Measurements from ENCODE around the gene FAM151B. TPM values are rescaled to one million over a fixed set of nuclear protein-coding genes. Genes with fewer than 3 reads are reported as not detected.

The FAM151B gene
- total and polyA plus RNA-seq, 2 of the 13 experiments (the other 11 are each of a cell fraction or from before 2014, with no cell fraction given) = 0.61 to 1.0 TPM

DNA sequence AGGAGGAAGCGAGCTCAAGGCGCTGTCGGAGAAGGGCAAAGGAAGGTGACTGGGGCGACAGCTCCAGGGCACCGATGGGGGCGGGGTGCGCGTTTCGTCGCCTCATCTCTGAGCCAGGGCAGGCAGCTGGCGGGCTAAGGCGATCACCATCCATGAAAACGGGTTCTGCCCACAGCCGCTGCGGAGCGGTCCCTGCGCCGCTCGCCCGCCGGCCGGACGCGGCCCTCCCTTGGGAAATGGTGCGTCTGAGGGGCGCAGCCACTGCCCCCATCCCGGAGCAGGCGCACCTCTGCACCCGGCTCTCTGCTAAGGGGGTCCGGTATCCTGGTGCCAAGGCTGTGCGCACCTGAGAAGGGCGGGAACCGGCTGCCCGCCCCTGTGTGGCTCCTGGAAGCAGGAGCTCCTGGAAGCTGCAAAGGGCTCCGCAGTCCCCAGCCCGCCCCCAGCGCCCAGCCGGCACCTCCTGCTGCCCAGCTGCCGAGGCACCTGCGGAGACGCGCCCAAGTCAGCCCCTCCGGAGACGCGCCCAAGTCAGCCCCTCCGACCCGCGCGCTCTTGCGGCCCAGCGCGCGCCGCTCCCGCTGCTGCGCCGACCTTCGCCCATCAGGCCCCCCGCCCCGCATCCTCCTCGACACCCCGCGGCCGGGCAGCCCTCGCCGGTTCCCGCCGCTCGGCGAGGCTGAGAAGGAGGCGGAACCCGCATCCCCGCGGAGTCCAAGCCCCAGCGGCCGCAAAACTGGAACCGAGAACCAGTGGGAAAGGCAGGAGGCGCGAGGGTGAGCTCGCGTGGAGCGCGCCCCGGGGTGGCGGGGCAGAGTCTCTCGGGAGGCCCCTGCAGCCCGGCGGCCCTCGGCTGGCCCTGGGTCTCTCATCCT is 81.4 kb downstream of the FAM151B start:
- no TSS peak for BruUV-seq (replicated peaks)
- peak; percentile 53 for ATAC-seq

More for the DNA sequence above, 81.4 kb downstream of the FAM151B start:
- H4K20me1 ChIP-seq (ENCODE audit: insufficient read depth, low read length) = no peaks in the 10 kb centered on the region
- H3K4me1 ChIP-seq (ENCODE audit: insufficient read depth, low read length) = peaks cover 10% of the 10 kb centered on the region; the same call in 1 of the 2 replicates
- in situ Hi-C loops (cut with HindIII; ENCODE audit: extremely low pct_ligation_motif_present, low pct_unique_long_range_greater_than_20kb) (no loop called here), intact Hi-C loops (cut with micrococcal nuclease; ENCODE audit: unreplicated experiment) (no loop called here)
- H3K79me2 ChIP-seq (ENCODE audit: insufficient read depth, low read length) = no peaks in the 10 kb centered on the region
- DNase-seq (ENCODE audit: low spot score) = no peak
- no peak overlapping the region for H3K9ac ChIP-seq (ENCODE audit: insufficient read depth, low read depth, low read length)
- H3K27me3 ChIP-seq (ENCODE audit: control insufficient read depth in 1 of 2, insufficient read depth in 2 of 2, low read length in 2 of 2) = peaks cover 21 to 53% of the 10 kb centered on the region in 2 experiments
- ChIA-PET POLR2A (no interaction called here), CTCF (ENCODE audit: low intra/inter-chr PET ratio, low total read pairs) (no interaction called here)
- H3K4me2 ChIP-seq (ENCODE audit: low read depth, low read length) = peak overlapping the region; percentile 69
- H3K36me3 ChIP-seq (replicated peaks in 1 of 2; ENCODE audit: control insufficient read depth in 1 of 2, insufficient read depth in 2 of 2, low read length in 2 of 2) = no peaks in the 10 kb centered on the region
- 28% methylated on average over 19 of the region's 89 CpGs for WGBS (ENCODE audit: low lambda C conversion rate)
- H3K9me3 ChIP-seq (ENCODE audit: low read length) = no peaks in the 10 kb centered on the region
- H2AFZ ChIP-seq (ENCODE audit: low read length) = no peak overlapping the region
- no peak overlapping the region for H3K27ac ChIP-seq (ENCODE audit: extremely low read length, insufficient read depth, low read length)
- peak overlapping the region; percentile 38 to 72 (median 58) for H3K4me3 ChIP-seq (replicated peaks in 1 of 3; ENCODE audit: insufficient read depth in 1 of 3, low read depth in 2 of 3, low read length in 3 of 3)
- no peak for FAIRE-seq
- TF ChIP-seq ARNT2 (CRISPR knock-in tag; IDR thresholded peaks at IDR 0.05; ENCODE audit: low read depth) = 0 out of 2 replicates have a peak, but pooled peaks have one; percentile 1
- TF ChIP-seq, protein P1, sequence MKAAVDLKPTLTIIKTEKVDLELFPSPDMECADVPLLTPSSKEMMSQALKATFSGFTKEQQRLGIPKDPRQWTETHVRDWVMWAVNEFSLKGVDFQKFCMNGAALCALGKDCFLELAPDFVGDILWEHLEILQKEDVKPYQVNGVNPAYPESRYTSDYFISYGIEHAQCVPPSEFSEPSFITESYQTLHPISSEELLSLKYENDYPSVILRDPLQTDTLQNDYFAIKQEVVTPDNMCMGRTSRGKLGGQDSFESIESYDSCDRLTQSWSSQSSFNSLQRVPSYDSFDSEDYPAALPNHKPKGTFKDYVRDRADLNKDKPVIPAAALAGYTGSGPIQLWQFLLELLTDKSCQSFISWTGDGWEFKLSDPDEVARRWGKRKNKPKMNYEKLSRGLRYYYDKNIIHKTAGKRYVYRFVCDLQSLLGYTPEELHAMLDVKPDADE (CRISPR knock-in tag; IDR thresholded peaks at IDR 0.05) = no peak
- no peak for TF ChIP-seq ZKSCAN1 (IDR thresholded peaks at IDR 0.05; ENCODE audit: low read length)
- peak; percentile 18 for TF ChIP-seq HNRNPK (IDR thresholded peaks at IDR 0.05; ENCODE audit: low read depth, low read length, poor library complexity, severe bottlenecking)
- TF ChIP-seq, protein P2, sequence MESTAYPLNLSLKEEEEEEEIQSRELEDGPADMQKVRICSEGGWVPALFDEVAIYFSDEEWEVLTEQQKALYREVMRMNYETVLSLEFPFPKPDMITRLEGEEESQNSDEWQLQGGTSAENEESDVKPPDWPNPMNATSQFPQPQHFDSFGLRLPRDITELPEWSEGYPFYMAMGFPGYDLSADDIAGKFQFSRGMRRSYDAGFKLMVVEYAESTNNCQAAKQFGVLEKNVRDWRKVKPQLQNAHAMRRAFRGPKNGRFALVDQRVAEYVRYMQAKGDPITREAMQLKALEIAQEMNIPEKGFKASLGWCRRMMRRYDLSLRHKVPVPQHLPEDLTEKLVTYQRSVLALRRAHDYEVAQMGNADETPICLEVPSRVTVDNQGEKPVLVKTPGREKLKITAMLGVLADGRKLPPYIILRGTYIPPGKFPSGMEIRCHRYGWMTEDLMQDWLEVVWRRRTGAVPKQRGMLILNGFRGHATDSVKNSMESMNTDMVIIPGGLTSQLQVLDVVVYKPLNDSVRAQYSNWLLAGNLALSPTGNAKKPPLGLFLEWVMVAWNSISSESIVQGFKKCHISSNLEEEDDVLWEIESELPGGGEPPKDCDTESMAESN (CRISPR knock-in tag; conservative IDR thresholded peaks at IDR 0.05) = 0 out of 2 replicates have a peak, but pooled peaks have one; percentile 13
- TF ChIP-seq MTA1 (CRISPR knock-in tag; IDR thresholded peaks at IDR 0.05; ENCODE audit: borderline replicate concordance) = peak; percentile 36; the same call in 1 of the 2 replicates

All from HepG2 (cell line).